Stimulated activated memory B cell treated with anti-CD40 and anti-IgM and Interleukin-4, amounts not matched to agents 10 μg/mL and 1 μg/mL and 100 μg/mL, for 72 hours (primary cell): ENCODE results near the gene SHLD2.
"Not testable (repeated sequence)": the region's sequence is repeated elsewhere in the genome, so short reads cannot be mapped to it uniquely, and the experiment has no call there.

Source experiments
- ATAC-seq: fragments of 150-1000 bp; cut with Tn5 transposase; 2 replicates; pipeline ENCODE4 v1.10.0; 2021
- H3K27ac Mint-ChIP-seq: one replicate; pipeline ENCODE4 v1.8.0; 2022; ENCODE audit warnings: mild to moderate bottlenecking, mixed read lengths
- H3K27me3 Mint-ChIP-seq: one replicate; pipeline ENCODE4 v1.8.0; 2022; ENCODE audit warnings: mixed read lengths
- H3K36me3 Mint-ChIP-seq: one replicate; pipeline ENCODE4 v1.8.0; 2022; ENCODE audit warnings: mixed read lengths
- H3K4me1 Mint-ChIP-seq: one replicate; pipeline ENCODE4 v1.8.0; 2022; ENCODE audit warnings: mixed read lengths
- H3K4me3 Mint-ChIP-seq: one replicate; pipeline ENCODE4 v1.8.0; 2022; ENCODE audit warnings: mild to moderate bottlenecking, moderate library complexity, mixed read lengths
- H3K9me3 Mint-ChIP-seq: one replicate; pipeline ENCODE4 v1.8.0; 2022; ENCODE audit warnings: mixed read lengths

Gene SHLD2

DNA sequence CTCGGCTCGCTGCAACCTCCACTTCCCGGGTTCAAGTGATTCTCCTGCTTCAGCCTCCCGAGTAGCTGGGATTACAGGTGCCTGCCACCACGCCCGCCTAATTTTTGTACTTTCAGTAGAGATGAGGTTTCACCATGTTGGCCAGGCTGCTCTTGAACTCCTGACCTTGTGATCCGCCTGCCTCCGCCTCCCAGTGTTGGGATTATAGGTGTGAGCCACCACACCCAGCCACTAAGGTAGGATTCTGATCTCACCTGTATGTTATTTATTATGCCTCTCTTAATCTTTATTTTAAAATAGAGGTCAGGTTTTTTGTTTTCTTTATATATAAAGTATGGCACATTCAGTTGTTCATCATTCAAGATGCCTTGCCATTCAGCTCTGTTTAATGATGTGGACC, 9.7 kb downstream of the SHLD2 start:
- peaks cover 52% of the 10 kb centered on the region for H3K36me3 Mint-ChIP-seq
- not testable (repeated sequence) for H3K27me3 Mint-ChIP-seq, ATAC-seq, H3K4me3 Mint-ChIP-seq, H3K9me3 Mint-ChIP-seq, H3K27ac Mint-ChIP-seq
- H3K4me1 Mint-ChIP-seq = peaks cover 15% of the 10 kb centered on the region

DNA sequence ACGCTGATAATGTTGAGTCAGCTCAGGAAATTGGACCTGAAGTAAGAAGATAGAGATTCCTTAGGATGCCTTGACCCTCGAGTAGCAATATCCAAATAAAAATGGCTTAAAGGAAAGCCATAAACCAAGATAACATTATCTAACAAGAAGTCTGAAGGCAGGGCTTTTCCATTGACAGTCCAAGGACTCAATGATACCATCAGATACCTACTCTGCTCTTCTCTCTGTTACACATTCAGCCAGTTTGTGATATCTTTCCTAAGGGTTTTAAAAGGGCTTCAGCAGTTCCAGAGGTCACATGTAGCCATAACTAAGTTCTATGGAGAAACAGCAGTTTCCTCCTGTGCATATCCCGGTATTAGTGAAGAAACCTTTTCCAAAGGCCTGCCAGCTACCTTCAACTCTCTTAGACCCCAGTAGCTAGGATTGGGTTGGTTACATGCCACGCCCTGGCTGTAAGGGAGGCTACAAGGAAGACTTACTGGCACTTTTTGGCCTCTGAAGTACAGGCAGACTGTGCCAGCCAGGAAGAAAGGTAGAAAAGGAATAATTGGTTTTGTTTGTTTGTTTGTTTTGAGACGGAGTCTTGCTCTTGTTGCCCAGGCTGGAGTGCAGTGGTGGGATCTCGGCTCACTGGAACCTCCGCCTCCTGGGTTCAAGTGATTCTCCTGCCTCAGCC, 10.6 kb downstream of the SHLD2 start:
- Mint-ChIP-seq H3K27ac (no peak overlapping the region), H3K9me3 (no peaks in the 10 kb centered on the region), H3K36me3 (peaks cover 53% of the 10 kb centered on the region), H3K27me3 (no peaks in the 10 kb centered on the region), H3K4me1 (peaks cover 15% of the 10 kb centered on the region), H3K4me3 (no peak overlapping the region)
- ATAC-seq = no peak

DNA sequence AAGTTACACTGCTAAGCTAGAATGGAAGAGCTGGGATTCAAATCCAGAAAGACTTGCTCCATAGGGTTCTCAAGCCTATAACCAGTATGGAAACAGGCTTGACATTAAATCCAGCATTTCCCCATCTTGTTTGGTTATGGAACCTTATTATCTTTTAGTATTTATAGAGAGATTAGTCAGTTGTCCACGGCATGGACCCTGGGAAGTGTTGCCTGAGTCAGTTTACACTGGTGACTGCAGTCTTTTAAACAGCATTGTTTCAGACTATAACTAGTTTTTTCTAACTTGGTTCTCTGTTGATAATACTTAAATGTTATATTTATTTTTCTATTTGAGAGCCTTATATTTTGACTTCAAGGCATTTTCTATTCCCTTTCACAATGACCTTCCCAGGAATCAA, 23.1 kb downstream of the SHLD2 start:
- H3K9me3 Mint-ChIP-seq, H3K4me1 Mint-ChIP-seq, ATAC-seq, H3K27me3 Mint-ChIP-seq, H3K27ac Mint-ChIP-seq, H3K4me3 Mint-ChIP-seq: not testable (repeated sequence)
- peaks cover 28% of the 10 kb centered on the region for H3K36me3 Mint-ChIP-seq

GRCh38 chr10:87119029-87119428, 24.0 kb downstream of the SHLD2 start:
- not testable (repeated sequence) for H3K4me1 Mint-ChIP-seq, ATAC-seq, H3K9me3 Mint-ChIP-seq, H3K27me3 Mint-ChIP-seq, H3K27ac Mint-ChIP-seq, H3K4me3 Mint-ChIP-seq
- H3K36me3 Mint-ChIP-seq = peaks cover 28% of the 10 kb centered on the region

DNA sequence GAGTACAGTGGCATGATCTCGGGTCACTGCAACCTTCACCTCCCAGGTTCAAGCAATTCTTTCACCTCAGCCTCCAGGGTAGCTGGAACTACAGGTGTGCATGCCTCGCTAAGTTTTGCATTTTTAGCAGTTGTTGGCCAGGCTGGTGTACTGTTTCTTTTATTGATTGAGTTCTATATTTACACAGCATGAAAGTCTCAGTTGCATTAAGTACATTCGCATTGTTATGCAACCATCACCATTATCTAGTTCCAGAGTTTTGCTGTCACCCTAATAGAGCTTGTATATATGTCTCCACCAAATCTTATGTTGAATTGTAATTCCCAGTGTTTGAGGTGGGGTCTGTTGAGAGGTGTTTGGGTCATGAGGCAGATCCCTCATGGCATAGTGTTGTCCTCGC, 28.3 kb downstream of the SHLD2 start:
- peaks cover 13% of the 10 kb centered on the region for H3K36me3 Mint-ChIP-seq
- not testable (repeated sequence) for H3K27me3 Mint-ChIP-seq, H3K27ac Mint-ChIP-seq, H3K4me3 Mint-ChIP-seq, H3K4me1 Mint-ChIP-seq, H3K9me3 Mint-ChIP-seq, ATAC-seq

GRCh38 chr10:87127048-87127447, 32.0 kb downstream of the SHLD2 start:
- not testable (repeated sequence) for ATAC-seq, H3K27ac Mint-ChIP-seq, H3K4me1 Mint-ChIP-seq, H3K4me3 Mint-ChIP-seq, H3K9me3 Mint-ChIP-seq, H3K27me3 Mint-ChIP-seq
- peaks cover 27% of the 10 kb centered on the region for H3K36me3 Mint-ChIP-seq

DNA sequence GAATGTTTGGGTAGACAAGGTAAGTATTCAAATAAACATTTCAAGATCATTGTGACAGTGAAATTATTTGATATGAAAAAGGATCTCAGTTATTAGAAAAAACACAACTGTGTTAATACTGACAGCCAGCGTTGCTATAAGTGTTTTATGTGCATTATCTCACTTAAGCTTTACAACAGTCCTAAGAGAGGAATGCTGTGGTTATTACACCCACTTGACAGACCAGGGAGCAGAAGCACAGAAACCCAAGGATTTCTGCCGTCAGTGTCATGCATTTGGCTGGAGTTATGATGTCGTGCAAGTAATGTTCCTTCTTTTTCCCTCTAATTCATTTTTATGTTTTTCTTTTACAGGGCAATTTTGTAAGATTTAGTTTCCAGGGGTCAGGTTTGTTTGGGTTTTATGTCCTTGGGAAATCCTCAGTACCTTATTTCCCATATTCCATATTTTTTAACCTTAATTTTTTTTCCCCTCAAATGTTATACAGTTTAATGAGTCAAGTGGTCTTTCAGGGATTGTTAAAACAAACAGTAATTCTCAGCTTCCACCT, 32.7 kb downstream of the SHLD2 start:
- H3K27me3 Mint-ChIP-seq, H3K9me3 Mint-ChIP-seq, H3K27ac Mint-ChIP-seq, ATAC-seq, H3K4me1 Mint-ChIP-seq, H3K4me3 Mint-ChIP-seq: not testable (repeated sequence)
- H3K36me3 Mint-ChIP-seq = peaks cover 22% of the 10 kb centered on the region

DNA sequence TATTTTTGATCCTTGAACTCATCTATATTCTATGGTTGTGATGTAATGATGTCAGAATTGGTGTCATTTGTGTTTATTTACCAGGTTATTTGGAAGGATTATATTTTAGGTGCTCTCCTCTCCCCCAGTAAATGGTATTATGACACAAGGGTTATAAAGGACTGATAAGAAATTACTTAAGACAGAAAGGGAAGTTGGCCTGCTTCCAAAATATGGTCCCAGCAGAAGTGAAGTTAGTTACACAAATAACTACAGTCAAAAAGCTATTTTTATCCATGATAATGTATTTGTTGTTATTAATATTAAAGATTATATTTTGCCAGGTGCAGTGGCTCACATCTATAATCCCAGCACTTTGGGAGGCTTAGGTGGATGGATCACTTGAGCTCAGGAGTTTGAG, 37.2 kb downstream of the SHLD2 start:
- not testable (repeated sequence) for H3K27me3 Mint-ChIP-seq, H3K9me3 Mint-ChIP-seq, H3K27ac Mint-ChIP-seq, H3K4me1 Mint-ChIP-seq, ATAC-seq, H3K4me3 Mint-ChIP-seq
- peaks cover 49% of the 10 kb centered on the region for H3K36me3 Mint-ChIP-seq

DNA sequence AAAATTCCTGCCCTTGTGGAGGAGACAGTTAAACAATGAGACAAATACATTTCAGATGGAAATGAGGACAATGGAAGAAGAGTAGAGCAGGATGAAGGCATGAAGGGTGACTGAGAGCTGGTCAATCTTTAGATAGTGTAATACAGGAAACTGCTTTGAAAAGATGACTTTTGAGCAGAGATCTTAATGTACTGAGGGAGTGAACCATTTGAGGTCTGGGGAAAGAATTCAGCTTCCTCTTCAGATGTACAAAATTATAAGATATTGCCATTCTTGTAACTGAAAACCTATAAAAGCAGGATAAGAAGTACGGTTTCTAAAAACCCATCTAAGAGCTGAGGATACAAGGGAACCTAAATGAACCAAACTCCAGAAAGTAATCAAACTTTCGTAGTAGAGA, 38.9 kb downstream of the SHLD2 start:
- H3K36me3 Mint-ChIP-seq = peaks cover 58% of the 10 kb centered on the region
- not testable (repeated sequence) for H3K27me3 Mint-ChIP-seq, H3K9me3 Mint-ChIP-seq, H3K4me1 Mint-ChIP-seq, H3K4me3 Mint-ChIP-seq, ATAC-seq, H3K27ac Mint-ChIP-seq

DNA sequence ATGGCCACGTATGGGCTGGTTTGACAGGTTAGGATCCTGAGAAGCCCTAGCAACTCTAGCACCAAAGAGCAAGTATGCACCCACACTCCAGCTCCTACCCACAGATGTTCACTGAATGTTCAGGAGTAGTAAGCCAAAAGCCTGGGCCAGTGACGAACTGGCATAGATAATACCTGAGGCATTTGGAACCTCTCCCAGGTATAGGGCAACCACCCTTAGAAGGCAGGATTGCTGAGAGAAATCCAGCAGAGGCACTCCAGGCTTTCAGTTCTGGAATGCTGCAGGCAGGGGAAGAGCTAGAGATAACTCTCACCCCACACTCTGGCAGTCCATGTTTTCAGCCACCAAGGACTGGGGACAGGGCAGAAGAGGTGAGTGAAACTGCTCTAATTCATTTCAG, 39.4 kb downstream of the SHLD2 start:
- not testable (repeated sequence) for H3K9me3 Mint-ChIP-seq, H3K27ac Mint-ChIP-seq, ATAC-seq, H3K4me3 Mint-ChIP-seq, H3K27me3 Mint-ChIP-seq, H3K4me1 Mint-ChIP-seq
- H3K36me3 Mint-ChIP-seq = peaks cover 55% of the 10 kb centered on the region

GRCh38 chr10:87137478-87137877, 42.5 kb downstream of the SHLD2 start:
- not testable (repeated sequence) for H3K4me1 Mint-ChIP-seq, ATAC-seq, H3K9me3 Mint-ChIP-seq, H3K27ac Mint-ChIP-seq, H3K4me3 Mint-ChIP-seq, H3K27me3 Mint-ChIP-seq
- peaks cover 45% of the 10 kb centered on the region for H3K36me3 Mint-ChIP-seq

DNA sequence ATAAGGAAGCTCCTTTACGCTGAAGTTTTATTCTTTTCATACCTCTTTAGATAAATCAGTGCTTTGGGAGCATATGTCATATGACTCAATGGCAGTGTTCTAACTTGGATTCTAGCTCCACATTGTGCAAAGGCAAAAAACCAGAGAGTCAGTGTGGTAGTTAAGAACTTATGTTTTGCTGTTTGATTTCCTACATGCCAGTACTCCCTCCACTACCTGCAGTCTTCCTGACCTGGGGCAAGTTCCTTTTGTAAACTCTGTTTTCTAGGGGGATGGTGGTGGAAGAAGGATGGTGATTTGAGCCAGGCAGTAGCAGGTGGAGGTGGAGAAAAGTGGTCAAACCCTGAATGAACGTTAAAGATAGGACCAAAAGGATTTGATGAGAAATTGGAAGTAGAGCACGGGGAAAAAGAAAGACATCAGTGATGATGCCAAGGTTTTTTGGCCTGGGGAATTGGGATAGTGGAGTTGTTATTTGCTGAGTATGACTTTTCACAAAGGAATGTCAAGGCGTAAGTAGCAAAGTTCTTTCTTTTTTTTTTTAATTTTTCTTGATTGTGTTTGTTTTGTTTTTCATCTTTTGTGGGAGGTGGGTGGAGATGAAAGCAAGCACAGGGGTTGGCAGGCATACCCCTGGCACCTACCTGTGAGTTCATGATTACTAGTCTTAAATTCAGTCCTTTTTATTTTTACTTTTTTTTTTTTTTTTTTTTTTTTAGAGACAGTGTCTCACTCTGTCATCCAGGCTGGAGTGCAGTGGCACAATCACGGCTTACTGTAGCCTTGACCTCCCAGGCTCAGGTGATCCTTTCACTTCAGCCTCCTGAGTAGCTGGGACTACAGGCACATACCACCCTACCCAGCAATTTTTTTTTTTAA, 47.5 kb downstream of the SHLD2 start:
- H3K27ac Mint-ChIP-seq, H3K4me3 Mint-ChIP-seq, H3K27me3 Mint-ChIP-seq, H3K9me3 Mint-ChIP-seq, H3K4me1 Mint-ChIP-seq, ATAC-seq: not testable (repeated sequence)
- peaks cover 21% of the 10 kb centered on the region for H3K36me3 Mint-ChIP-seq

- ATAC-seq = not testable (repeated sequence)
Measured at GRCh38 chr10:87143109-87143418, 48.1 kb downstream of the SHLD2 start.

GRCh38 chr10:87145598-87145997, 50.6 kb downstream of the SHLD2 start:
- not testable (repeated sequence) for H3K4me3 Mint-ChIP-seq

More at GRCh38 chr10:87143109-87143418, 48.1 kb downstream of the SHLD2 start:
- peaks cover 15% of the 10 kb centered on the region for H3K36me3 Mint-ChIP-seq
- not testable (repeated sequence) for H3K4me1 Mint-ChIP-seq, H3K27me3 Mint-ChIP-seq, H3K9me3 Mint-ChIP-seq, H3K27ac Mint-ChIP-seq, H3K4me3 Mint-ChIP-seq

GRCh38 chr10:87149020-87149609, 54.1 kb downstream of the SHLD2 start:
- H3K4me3 Mint-ChIP-seq, H3K36me3 Mint-ChIP-seq, H3K9me3 Mint-ChIP-seq, H3K27ac Mint-ChIP-seq, H3K27me3 Mint-ChIP-seq, H3K4me1 Mint-ChIP-seq, ATAC-seq: not testable (repeated sequence)

More at GRCh38 chr10:87145598-87145997, 50.6 kb downstream of the SHLD2 start:
- H3K27me3 Mint-ChIP-seq, H3K36me3 Mint-ChIP-seq, H3K9me3 Mint-ChIP-seq, H3K27ac Mint-ChIP-seq, H3K4me1 Mint-ChIP-seq, ATAC-seq: not testable (repeated sequence)

GRCh38 chr10:87151516-87151915, 56.5 kb downstream of the SHLD2 start:
- not testable (repeated sequence) for H3K27ac Mint-ChIP-seq, H3K4me1 Mint-ChIP-seq, ATAC-seq, H3K9me3 Mint-ChIP-seq, H3K36me3 Mint-ChIP-seq, H3K27me3 Mint-ChIP-seq, H3K4me3 Mint-ChIP-seq
